Transverse colon (tissue), 4 donors: Measurements from ENCODE around the gene ARHGDIG. TPM values are rescaled to one million over a fixed set of nuclear protein-coding genes. Genes with fewer than 3 reads are reported as not detected.
A peak's percentile ranks its signal among the peaks of the same experiment; 100 is the strongest.

Experiments used
- DNase-seq: peaks from one replicate; pipeline ENCODE4 v3.0.0-alpha.2; 2019
- H3K27ac ChIP-seq, 4 donors: fragments of 200-600 bp; sonication (generic); 2 replicates each; pipeline ENCODE4 v1.5.1; 2016 to 2018; ENCODE audit warnings: inconsistent platforms in 4 of 4
- H3K27me3 ChIP-seq: fragments of 200-600 bp; sonication (generic); 2 replicates; pipeline ENCODE4 v1.5.1; 2017; ENCODE audit warnings: inconsistent platforms
- H3K36me3 ChIP-seq, 4 donors: fragments of 200-600 bp; sonication (generic); 2 replicates each; pipeline ENCODE4 v1.5.1; 2017 to 2019; ENCODE audit warnings: inconsistent platforms in 4 of 4
- H3K4me1 ChIP-seq, 4 donors: fragments of 200-600 bp; sonication (generic); 2 replicates each; pipeline ENCODE4 v1.5.1; 2017 to 2020; ENCODE audit warnings: inconsistent platforms in 4 of 4
- H3K4me3 ChIP-seq, 4 donors: fragments of 200-600 bp; sonication (generic); 1 replicate in 1 of 4; 2 replicates in 3 of 4; pipeline versions ENCODE4 v1.5.1 to v1.6.1; 2017 to 2019; ENCODE audit warnings: inconsistent platforms in 4 of 4
- H3K9me3 ChIP-seq, 2 donors: fragments of 200-600 bp; sonication (generic); 2 replicates each; pipeline ENCODE4 v1.5.1; 2017 to 2019; ENCODE audit warnings: inconsistent platforms in 2 of 2
- CTCF ChIP-seq, 5 experiments: fragments of 200-600 bp in 3 of 5; fragments of 450-650 bp in 2 of 5; sonication (generic) in 3 of 5; IDR thresholded peaks; 1 replicate in 2 of 5; 2 replicates in 3 of 5; pipeline ENCODE4 v1.5.1; 2016 to 2017; ENCODE audit warnings: antibody characterized with exemption in 5 of 5, inconsistent platforms in 3 of 5, mild to moderate bottlenecking in 2 of 5, moderate library complexity in 1 of 5
- EP300 ChIP-seq: sonication (generic); formaldehyde crosslinking; IDR thresholded peaks from one replicate; pipeline ENCODE4 v1.6.1; 2017; ENCODE audit warnings: antibody characterized with exemption, low read depth
- POLR2A ChIP-seq: fragments of 450-650 bp; IDR thresholded peaks from one replicate; pipeline ENCODE4 v1.6.1; 2016; ENCODE audit warnings: antibody characterized with exemption, mild to moderate bottlenecking, moderate library complexity
- POLR2AphosphoS5 ChIP-seq, 3 donors: sonication (generic); formaldehyde crosslinking; IDR thresholded peaks; one replicate each; pipeline ENCODE4 v1.6.1; 2016; ENCODE audit warnings: antibody characterized with exemption in 3 of 3
- WGBS, 2 donors: methylation state at CpG; one replicate each; pipeline ENCODE4 v1.1.5; 2018; ENCODE audit warnings: low coverage in 1 of 2; 5-methylcytosine and 5-hydroxymethylcytosine counted together
- in situ Hi-C, 4 donors: fragments of 200-750 bp; cut with MboI; loops; one replicate each; pipeline versions ENCODE4 v1.15.0 to v1.15.1; 2017; ENCODE audit warnings: low sequenced_read_pairs in 3 of 4, low pct_ligation_motif_present in 1 of 4, low pct_unique_long_range_greater_than_20kb in 1 of 4
- intact Hi-C: fragments of 100-400 bp; cut with DNase I; formaldehyde crosslinking; loops from one replicate; pipeline ENCODE4 v1.15.1; 2023; ENCODE audit warnings: low total_unique reads
- total RNA-seq, 4 donors: library from RNA; depleted of rRNA; stranded (reverse); fragments of >200 nt; gene quantifications; one replicate each; pipeline ENCODE4 v1.1.0, GENCODE V29; 2016

The ARHGDIG gene
- total RNA-seq, 4 donors from 2014 or later, result 0.95 TPM; not detected in 3

GRCh38 chr16:286491-287297 lies 6.3 kb downstream of the ARHGDIG start:
- peaks cover 17% of the 10 kb centered on the region for H3K27me3 ChIP-seq
- H3K36me3 ChIP-seq, result peaks cover 0 to 25% (median 6%) of the 10 kb centered on the region in 4 donors
- no peaks in the 10 kb centered on the region for H3K9me3 ChIP-seq
- intact Hi-C loops, result no loop called here
- no peak for TF ChIP-seq CTCF (IDR thresholded peaks at IDR 0.05)
- no peak overlapping the region for H3K27ac ChIP-seq
- in situ Hi-C loops, result no loop called here
- DNase-seq, result no peak
- peaks cover 0 to 2% (median 0%) of the 10 kb centered on the region in 4 donors for H3K4me1 ChIP-seq
- H3K4me3 ChIP-seq, result no peak overlapping the region
- WGBS, 2 donors, result 86 to 100% methylated on average over 2 to 22 of the region's 22 CpGs

- TF ChIP-seq POLR2A (no peak), CTCF (IDR thresholded peaks at IDR 0.05) (peak in 2 of 5 experiments; percentile 7 to 8)
- no peak overlapping the region for H3K27ac ChIP-seq
- H3K4me3 ChIP-seq, result no peak overlapping the region
- intact Hi-C loops, result no loop called here
- no peaks in the 10 kb centered on the region for H3K9me3 ChIP-seq
- H3K4me1 ChIP-seq, result no peaks in the 10 kb centered on the region
- in situ Hi-C loops, result no loop called here
- no peak for DNase-seq
- H3K27me3 ChIP-seq, result peaks cover 10% of the 10 kb centered on the region
- peaks cover 0 to 27% (median 7%) of the 10 kb centered on the region in 4 donors for H3K36me3 ChIP-seq
- 81% methylated on average over 16 of the region's 16 CpGs; no CpG with 5 or more reads in 1 of the 2 donors for WGBS, 2 donors
These were observed 7.0 kb downstream of the ARHGDIG start for GRCh38 chr16:287298-287811.

- in situ Hi-C loops (no loop called here), intact Hi-C loops (loop anchor here (1.0 kb wide), 1 partner anchor 20 kb away; no protein-coding TSS in a partner anchor)
- Histone ChIP-seq H3K4me1 (no peaks in the 10 kb centered on the region), H3K9me3 (no peaks in the 10 kb centered on the region), H3K27ac (no peak overlapping the region), H3K27me3 (peaks cover 2% of the 10 kb centered on the region), H3K36me3 (peaks cover 0 to 31% (median 10%) of the 10 kb centered on the region in 4 donors), H3K4me3 (no peak overlapping the region)
- 95% methylated on average over 32 of the region's 33 CpGs; no CpG with 5 or more reads in 1 of the 2 donors for WGBS, 2 donors
- no peak for TF ChIP-seq POLR2AphosphoS5 (IDR thresholded peaks at IDR 0.05)
- TF ChIP-seq EP300, result no peak
- TF ChIP-seq POLR2A, result no peak
- no peak for TF ChIP-seq CTCF (IDR thresholded peaks at IDR 0.05)
- no peak for DNase-seq
These were observed 7.9 kb downstream of the ARHGDIG start for GRCh38 chr16:287981-288920.

- intact Hi-C loops, result no loop called here
- no peaks in the 10 kb centered on the region for H3K27me3 ChIP-seq
- no peak overlapping the region for H3K27ac ChIP-seq
- no peak for TF ChIP-seq CTCF (IDR thresholded peaks at IDR 0.05)
- no peak for TF ChIP-seq EP300
- TF ChIP-seq POLR2AphosphoS5 (IDR thresholded peaks at IDR 0.05), result no peak
- no peak for TF ChIP-seq POLR2A
- no peak overlapping the region for H3K4me3 ChIP-seq
- DNase-seq, result no peak
- 93% methylated on average over 22 of the region's 22 CpGs; no CpG with 5 or more reads in 1 of the 2 donors for WGBS, 2 donors
- in situ Hi-C loops, result no loop called here
- H3K9me3 ChIP-seq, result no peaks in the 10 kb centered on the region
- peaks cover 0 to 31% (median 11%) of the 10 kb centered on the region in 4 donors for H3K36me3 ChIP-seq
- H3K4me1 ChIP-seq, result no peaks in the 10 kb centered on the region
These were observed 9.1 kb downstream of the ARHGDIG start for GRCh38 chr16:289395-289997.
